SKM-1 (cell line): Measurements from ENCODE around the gene MEPE.

Source experiments
- DNase-seq: peaks from one replicate; lab custom pipeline; 2025; ENCODE audit not compliant: unreplicated experiment; lab: John Stamatoyannopoulos, UW

MEPE gene

GRCh38 chr4:87832669-87833068, at the start of gene MEPE:
Gene MEPE (plus strand): TSS chr4:87832969. CDS start chr4:87834715, 1,746 bp downstream.
- DNase-seq: no peak

GRCh38 chr4:87783781-87784180, 49.0 kb upstream of the MEPE start:
- no peak for DNase-seq

- no peak for DNase-seq
These were observed 46.8 kb upstream of the MEPE start for GRCh38 chr4:87785731-87786509.

GRCh38 chr4:87799301-87800113, 33.3 kb upstream of the MEPE start, which contains the start of gene IBSP:
Gene IBSP (plus strand): TSS chr4:87799554. CDS start chr4:87802362, 2,808 bp downstream.
- DNase-seq: no peak

GRCh38 chr4:87802858-87803257, 29.9 kb upstream of the MEPE start:
- no peak for DNase-seq

- no peak for DNase-seq
These were observed 29.3 kb upstream of the MEPE start for GRCh38 chr4:87803421-87803820.

- no peak for DNase-seq
These were observed 27.9 kb upstream of the MEPE start for GRCh38 chr4:87804871-87805270.

GRCh38 chr4:87805971-87806370, 26.8 kb upstream of the MEPE start:
- peak; percentile 75 for DNase-seq

GRCh38 chr4:87806520-87806919, 26.2 kb upstream of the MEPE start:
- no peak for DNase-seq

GRCh38 chr4:87807402-87807801, 25.4 kb upstream of the MEPE start:
- no peak for DNase-seq

GRCh38 chr4:87811977-87812376, 20.8 kb upstream of the MEPE start:
- no peak for DNase-seq

GRCh38 chr4:87819281-87819919, 13.4 kb upstream of the MEPE start:
- DNase-seq: no peak

GRCh38 chr4:87823200-87823599, 9.6 kb upstream of the MEPE start:
- no peak for DNase-seq

GRCh38 chr4:87823724-87824123, 9.0 kb upstream of the MEPE start:
- DNase-seq: no peak

GRCh38 chr4:87824352-87824751, 8.4 kb upstream of the MEPE start:
- DNase-seq: no peak

- DNase-seq: no peak
These were observed 1.6 kb downstream of the MEPE start for GRCh38 chr4:87834401-87834800.

- no peak for DNase-seq
These were observed 2.4 kb downstream of the MEPE start for GRCh38 chr4:87835197-87835596.

GRCh38 chr4:87835743-87836142, 3.0 kb downstream of the MEPE start:
- no peak for DNase-seq

- no peak for DNase-seq
These were observed 5.4 kb downstream of the MEPE start for GRCh38 chr4:87838205-87838604.

GRCh38 chr4:87838890-87839591, 6.3 kb downstream of the MEPE start:
- DNase-seq: peak; percentile 27

GRCh38 chr4:87839592-87839946, 6.8 kb downstream of the MEPE start:
- DNase-seq: no peak
